Right renal cortex interstitium (tissue), 3 donors: Measurements from ENCODE around the gene DBET. TPM values are rescaled to one million over a fixed set of nuclear protein-coding genes. Genes with fewer than 3 reads are reported as not detected.
"Not testable (repeated sequence)": the region's sequence is repeated elsewhere in the genome, so short reads cannot be mapped to it uniquely, and the experiment has no call there.

Experiments used
- DNase-seq, 3 donors: peaks; one replicate each; pipeline ENCODE4 v3.0.0-alpha.2; 2013; ENCODE audit warnings: low read depth in 3 of 3, low spot score in 2 of 3
- polyA plus RNA-seq, 3 donors: library from polyadenylated mRNA; unstranded; fragments of 120-200 nt; gene quantifications; one replicate each; pipeline ENCODE4 v1.2.1, GENCODE V29; 2013; ENCODE audit not compliant: insufficient read length in 3 of 3

DBET gene
- polyA plus RNA-seq, 3 donors, result not detected

GRCh38 chr4:190047627-190048026 is 16.7 kb upstream of the DBET start:
- DNase-seq, result not testable (repeated sequence)

- not testable (repeated sequence) for DNase-seq
Observed at GRCh38 chr4:190049378-190050239, 14.7 kb upstream of the DBET start.

DNA sequence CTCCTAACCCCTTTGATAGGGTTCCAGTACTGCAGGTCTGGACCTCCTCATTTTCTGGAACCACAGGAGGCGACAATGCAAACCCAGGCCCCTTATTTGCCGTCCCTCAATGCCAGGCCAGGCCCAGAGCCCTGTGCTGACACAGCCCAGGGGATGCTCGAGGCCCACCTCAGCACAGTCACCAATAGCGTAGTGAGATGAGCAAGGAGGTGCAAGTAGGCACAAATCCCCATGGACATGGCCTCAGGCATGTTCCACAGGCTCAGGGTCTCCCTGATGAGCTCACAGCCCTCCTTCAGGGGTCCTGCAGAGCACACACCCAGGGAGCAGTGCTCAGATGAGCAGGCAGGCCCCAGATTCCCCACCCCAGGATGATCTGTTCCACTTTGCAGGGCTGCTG is 5.3 kb upstream of the DBET start:
- not testable (repeated sequence) for DNase-seq

DNA sequence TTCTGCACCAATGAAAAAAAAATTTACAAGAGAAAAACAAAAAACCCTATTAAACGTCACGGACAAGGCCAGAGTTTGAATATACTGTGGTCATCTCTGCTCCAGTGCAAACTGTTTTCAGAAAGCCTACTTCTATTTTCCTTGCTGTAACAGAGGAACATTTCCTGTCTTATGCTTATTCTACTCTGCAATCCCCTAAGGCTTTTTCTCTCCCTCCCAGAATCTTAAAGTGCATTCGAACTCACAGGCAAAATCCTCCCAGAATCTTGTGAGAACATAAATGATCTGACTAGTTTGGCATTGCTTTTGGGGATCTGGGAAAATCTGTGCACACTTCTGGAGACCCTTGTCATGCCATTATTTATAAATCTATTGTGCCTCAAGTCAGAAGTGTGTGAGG is 503 bp downstream of the DBET start:
- not testable (repeated sequence) for DNase-seq

GRCh38 chr4:190068351-190068750 is 4.0 kb downstream of the DBET start:
- DNase-seq, result not testable (repeated sequence)

DNA sequence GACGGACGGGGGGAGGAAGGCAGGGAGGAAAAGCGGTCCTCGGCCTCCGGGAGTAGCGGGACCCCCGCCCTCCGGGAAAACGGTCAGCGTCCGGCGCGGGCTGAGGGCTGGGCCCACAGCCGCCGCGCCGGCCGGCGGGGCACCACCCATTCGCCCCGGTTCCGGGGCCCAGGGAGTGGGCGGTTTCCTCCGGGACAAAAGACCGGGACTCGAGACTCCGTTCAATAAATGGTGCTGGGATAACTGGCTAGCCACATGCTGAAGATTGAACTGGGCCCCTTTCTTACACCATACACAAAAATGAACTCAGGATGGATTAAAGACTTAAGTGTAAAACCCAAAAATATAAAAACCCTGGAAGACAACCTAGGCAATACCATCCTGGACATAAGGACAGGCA is 28.8 kb downstream of the DBET start:
- DNase-seq, result not testable (repeated sequence)

GRCh38 chr4:190094031-190094430 is 29.7 kb downstream of the DBET start:
- DNase-seq, result not testable (repeated sequence)

GRCh38 chr4:190095335-190095734 is 31.0 kb downstream of the DBET start:
- DNase-seq, result not testable (repeated sequence)

DNA sequence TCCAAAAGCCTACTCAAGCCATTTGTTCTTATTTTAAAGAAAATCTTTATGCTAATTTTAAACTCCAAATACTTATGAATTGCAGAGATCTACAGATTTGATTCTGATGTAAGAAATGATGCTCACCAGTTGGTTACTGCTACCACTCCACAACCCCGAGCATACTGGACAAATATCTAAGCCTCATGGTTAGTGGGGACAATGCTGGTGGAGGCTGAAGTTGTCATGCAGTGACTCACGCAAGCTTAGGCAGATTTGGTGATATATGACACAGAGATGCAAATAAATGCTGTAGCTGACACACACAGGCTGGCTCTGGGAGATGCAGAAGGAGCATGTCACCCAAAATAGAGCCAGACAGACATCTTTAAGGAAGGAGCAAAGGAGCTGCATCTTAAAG is 35.3 kb downstream of the DBET start:
- DNase-seq, result not testable (repeated sequence)

- DNase-seq, result not testable (repeated sequence)
Observed at GRCh38 chr4:190101525-190101924, 37.2 kb downstream of the DBET start.

GRCh38 chr4:190106191-190106590 is 41.9 kb downstream of the DBET start:
- DNase-seq, result not testable (repeated sequence)

GRCh38 chr4:190106611-190107480 is 42.5 kb downstream of the DBET start:
- DNase-seq, result not testable (repeated sequence)

DNA sequence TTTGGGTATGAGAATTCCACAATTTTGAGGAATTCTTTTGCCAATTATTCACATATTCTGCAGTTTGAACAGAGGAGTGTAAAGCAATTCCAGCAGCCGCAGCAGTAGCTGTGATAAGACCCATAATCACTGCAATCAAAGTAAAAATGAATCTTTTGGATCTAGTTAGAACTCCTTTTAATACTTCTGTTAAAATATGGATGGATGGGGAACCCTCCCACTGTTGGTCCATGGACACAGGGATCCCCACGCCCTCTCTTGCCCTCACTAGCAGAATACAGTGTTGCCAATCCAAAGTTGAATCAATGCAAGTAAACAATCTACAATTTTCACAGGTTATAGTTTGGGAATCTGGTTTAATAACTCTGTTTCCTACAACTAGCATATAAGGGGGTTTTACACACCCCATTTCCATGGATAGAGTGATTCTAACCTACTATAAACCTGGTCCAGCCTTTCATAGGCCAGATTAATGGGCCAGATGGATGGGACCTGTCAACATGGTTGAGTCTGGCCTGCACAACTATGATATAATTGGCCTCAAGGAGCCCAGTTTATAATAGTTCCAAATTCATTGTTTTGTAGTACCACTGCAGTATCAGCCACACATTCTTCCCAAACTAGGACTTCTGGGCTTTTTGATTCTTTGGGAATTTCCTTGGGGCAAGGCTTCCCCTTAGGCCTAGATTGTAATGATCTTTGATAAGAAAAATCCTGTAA is 43.6 kb downstream of the DBET start:
- DNase-seq, result not testable (repeated sequence)

GRCh38 chr4:190108756-190109155 is 44.5 kb downstream of the DBET start:
- DNase-seq, result not testable (repeated sequence)

DNA sequence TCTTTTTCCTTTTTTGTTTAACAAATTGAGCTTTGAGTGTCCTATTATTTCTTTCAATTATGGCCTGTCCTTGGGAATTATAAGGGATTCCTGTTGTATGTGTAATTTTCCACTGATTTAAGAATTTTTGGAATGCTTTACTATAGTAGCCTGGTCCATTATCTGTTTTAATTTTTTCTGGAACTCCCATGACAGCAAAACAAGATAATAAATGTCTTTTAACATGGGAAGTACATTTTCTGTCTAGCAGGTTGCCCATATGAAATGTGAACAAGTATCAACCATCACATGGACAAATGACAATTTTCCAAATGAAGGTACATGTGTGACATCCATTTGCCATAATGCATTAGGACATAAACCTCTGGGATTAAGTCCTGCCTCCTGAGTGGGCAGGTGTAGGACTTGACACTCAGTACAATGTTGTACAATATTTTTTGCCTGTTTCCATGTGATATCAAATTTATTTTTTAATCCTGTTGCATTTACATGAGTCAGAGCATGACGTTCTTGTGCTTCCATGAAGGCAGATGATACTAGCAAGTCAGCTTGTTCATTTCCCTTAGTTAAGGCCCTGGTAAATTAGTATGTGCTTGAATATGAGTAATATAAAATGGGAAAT is 45.2 kb downstream of the DBET start:
- DNase-seq, result not testable (repeated sequence)

DNA sequence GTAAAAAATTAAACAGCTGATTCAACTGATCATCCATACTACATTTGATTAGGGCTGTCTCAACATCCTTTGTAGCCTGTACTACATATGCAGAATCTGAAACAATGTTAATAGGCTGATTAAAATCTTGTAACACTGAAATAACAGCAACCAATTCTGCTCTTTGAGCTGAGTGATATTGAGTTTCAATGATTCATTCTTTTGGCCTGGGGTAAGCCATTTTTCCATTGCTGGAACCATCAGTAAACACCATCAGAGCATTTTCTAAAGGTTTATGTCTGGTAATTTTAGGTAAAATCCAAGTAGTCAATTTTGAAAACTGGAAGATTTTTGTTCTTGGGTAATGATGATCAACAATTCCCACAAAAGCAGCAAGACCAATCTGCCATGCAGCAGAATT is 45.7 kb downstream of the DBET start:
- not testable (repeated sequence) for DNase-seq

DNA sequence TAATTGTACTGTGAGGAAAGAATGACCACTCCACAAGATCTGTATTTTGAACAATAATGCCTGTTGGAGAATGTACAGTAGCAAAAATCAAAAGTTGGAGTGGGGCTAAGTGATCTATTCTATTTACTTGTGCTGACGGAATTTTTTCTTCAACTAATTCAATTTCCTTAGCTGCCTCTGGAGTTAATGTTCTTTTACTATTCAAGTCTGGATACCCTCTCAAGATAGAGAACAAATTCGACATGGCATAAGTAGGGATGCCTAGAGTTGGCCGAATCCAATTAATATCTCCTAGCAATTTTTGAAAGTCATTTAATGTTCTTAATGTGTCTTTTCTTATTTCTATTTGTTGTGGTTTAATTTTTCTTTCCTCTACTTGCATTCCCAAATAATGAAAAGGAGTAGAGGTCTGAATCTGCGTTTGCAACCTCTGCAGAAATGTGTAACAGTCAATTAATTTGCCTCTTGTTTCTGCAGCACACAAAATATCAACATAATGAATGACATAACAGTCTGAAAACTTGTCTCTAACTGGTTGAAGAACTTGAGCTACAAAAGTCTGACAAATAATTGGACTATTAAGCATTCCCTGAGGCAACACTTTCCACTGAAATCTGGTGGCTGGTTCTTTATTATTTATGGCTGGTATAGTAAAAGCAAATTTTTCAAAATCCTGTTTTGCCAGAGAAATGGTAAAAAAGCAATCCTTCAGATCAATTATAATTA is 46.4 kb downstream of the DBET start:
- not testable (repeated sequence) for DNase-seq

DNA sequence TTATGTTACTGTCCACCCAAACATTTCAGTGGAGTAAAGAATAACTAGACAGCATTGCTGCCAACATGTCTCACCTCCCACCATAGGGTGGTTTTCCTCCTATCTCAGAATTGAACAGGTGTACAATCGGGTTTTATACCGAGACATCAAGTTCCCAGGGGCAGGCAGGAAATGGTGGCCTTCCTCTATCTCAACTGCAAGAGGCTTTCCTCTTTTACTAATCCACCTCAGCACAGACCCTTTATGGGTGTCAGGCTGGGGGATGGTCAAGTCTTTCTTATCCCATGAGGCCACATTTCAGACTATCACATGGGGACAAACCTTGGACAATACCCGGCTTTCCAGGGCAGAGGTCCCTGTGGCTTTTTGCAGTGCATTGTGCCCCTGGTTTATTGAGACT is 48.6 kb downstream of the DBET start:
- not testable (repeated sequence) for DNase-seq

DNA sequence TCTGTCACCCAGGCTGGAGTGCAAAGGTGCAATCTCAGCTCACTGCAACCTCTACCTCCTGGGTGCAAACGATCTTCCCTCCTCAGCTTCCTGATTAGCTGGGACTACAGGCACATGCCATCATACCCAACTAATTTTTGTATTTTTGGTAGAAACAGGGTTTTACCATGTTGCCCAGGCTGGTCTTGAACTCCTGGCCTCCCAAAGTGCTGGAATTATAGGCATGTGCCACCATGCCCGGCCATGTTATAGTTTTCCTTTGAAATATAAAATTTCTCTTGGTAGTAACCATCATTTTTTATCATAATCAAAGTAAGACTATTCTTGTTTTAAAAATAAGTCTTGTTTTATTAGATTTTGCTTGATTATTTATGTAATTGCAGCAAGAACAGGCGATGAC is 50.7 kb downstream of the DBET start:
- not testable (repeated sequence) for DNase-seq
